ENCODE data around the gene PLGRKT. TPM values are rescaled to one million over a fixed set of nuclear protein-coding genes. Genes with fewer than 3 reads are reported as not detected.
"Not testable (repeated sequence)": the region's sequence is repeated elsewhere in the genome, so short reads cannot be mapped to it uniquely, and the experiment has no call there.

The PLGRKT gene
- total RNA-seq, 2 experiments from 2014 or later = 30.5 to 30.7 TPM

GRCh38 chr9:5450359-5451091 is 12.8 kb upstream of the PLGRKT start, which contains the start of gene CD274:
Gene CD274 (plus strand): TSS chr9:5450542. CDS start chr9:5456114, 5,572 bp downstream.
- peak; percentile 98 for ATAC-seq

GRCh38 chr9:5449521-5450358 is 12.0 kb upstream of the PLGRKT start:
- H3K27ac Mint-ChIP-seq = peak overlapping the region; percentile 89
- H3K4me3 Mint-ChIP-seq = peak overlapping the region; percentile 82
- CTCF ChIA-PET = interaction anchor here (0.7 to 5.5 kb wide), 38 partner anchors 8 to 769 kb away, joined by 3 to 127 read pairs (median 5); partner anchors contain the start of genes INSL6, PDCD1LG2, PLGRKT and RIC1
- POLR2A ChIA-PET = interaction anchor here (0.8 to 2.2 kb wide), 12 partner anchors 10 to 1923 kb away, joined by 3 to 26 read pairs (median 6); partner anchors contain the start of genes JAK2, PLGRKT and RIC1
- DNase-seq = no peak
- ATAC-seq = peak; percentile 5
- H3K36me3 Mint-ChIP-seq (ENCODE audit: low read depth) = peaks cover 3% of the 10 kb centered on the region
- no peaks in the 10 kb centered on the region for H3K27me3 Mint-ChIP-seq (ENCODE audit: low read depth)
- H3K4me1 Mint-ChIP-seq (ENCODE audit: low read depth) = peaks cover 61% of the 10 kb centered on the region
- H3K9me3 Mint-ChIP-seq (ENCODE audit: insufficient read depth) = no peaks in the 10 kb centered on the region

More at GRCh38 chr9:5450359-5451091, 12.8 kb upstream of the PLGRKT start, which contains the start of gene CD274:
- DNase-seq = peak; percentile 84
- Mint-ChIP-seq H3K27ac (peak within 1 kb of the TSS; percentile 89), H3K4me1 (ENCODE audit: low read depth) (peaks cover 69% of the 10 kb centered on the region), H3K36me3 (ENCODE audit: low read depth) (peaks cover 3% of the 10 kb centered on the region), H3K9me3 (ENCODE audit: insufficient read depth) (no peaks in the 10 kb centered on the region), H3K27me3 (ENCODE audit: low read depth) (no peaks in the 10 kb centered on the region), H3K4me3 (peak within 1 kb of the TSS; percentile 82)
- ChIA-PET CTCF (interaction anchor here (0.7 to 5.5 kb wide), 38 partner anchors 8 to 770 kb away, joined by 3 to 127 read pairs (median 5); partner anchors contain the start of genes INSL6, PDCD1LG2, PLGRKT and RIC1), POLR2A (interaction anchor here (0.7 to 2.2 kb wide), 13 partner anchors 9 to 1924 kb away, joined by 3 to 26 read pairs (median 6); partner anchors contain the start of genes JAK2, PDCD1LG2, PLGRKT and RIC1)

- H3K27me3 Mint-ChIP-seq (ENCODE audit: low read depth) = peaks cover 1% of the 10 kb centered on the region
- peaks cover 3% of the 10 kb centered on the region for H3K36me3 Mint-ChIP-seq (ENCODE audit: low read depth)
- DNase-seq = no peak
- CTCF ChIA-PET = interaction anchor here (0.6 to 5.5 kb wide), 17 partner anchors 10 to 690 kb away, joined by 3 to 127 read pairs (median 8); partner anchors contain the start of genes INSL6, PDCD1LG2 and PLGRKT
- H3K9me3 Mint-ChIP-seq (ENCODE audit: insufficient read depth) = no peaks in the 10 kb centered on the region
- peaks cover 55% of the 10 kb centered on the region for H3K4me1 Mint-ChIP-seq (ENCODE audit: low read depth)
- no peak for ATAC-seq
- POLR2A ChIA-PET = interaction anchor here (0.6 to 2.2 kb wide), 5 partner anchors 9 to 464 kb away, joined by 3 to 26 read pairs (median 9); partner anchors contain the start of genes JAK2, PLGRKT and RIC1
- H3K4me3 Mint-ChIP-seq = peak overlapping the region; percentile 82
- H3K27ac Mint-ChIP-seq = peak overlapping the region; percentile 89
Measured at GRCh38 chr9:5448461-5449435, 11.0 kb upstream of the PLGRKT start.

- H3K4me3 Mint-ChIP-seq = no peak overlapping the region
- peaks cover 2% of the 10 kb centered on the region for H3K27me3 Mint-ChIP-seq (ENCODE audit: low read depth)
Measured at GRCh38 chr9:5448016-5448415, 10.3 kb upstream of the PLGRKT start.

GRCh38 chr9:5447337-5447736 is 9.6 kb upstream of the PLGRKT start:
- Mint-ChIP-seq H3K27me3 (ENCODE audit: low read depth) (peaks cover 2% of the 10 kb centered on the region), H3K9me3 (ENCODE audit: insufficient read depth) (no peaks in the 10 kb centered on the region), H3K4me3 (no peak overlapping the region), H3K36me3 (ENCODE audit: low read depth) (peaks cover 1% of the 10 kb centered on the region), H3K27ac (peak overlapping the region; percentile 19), H3K4me1 (ENCODE audit: low read depth) (peaks cover 44% of the 10 kb centered on the region)
- DNase-seq (no peak), ATAC-seq (no peak)
- POLR2A ChIA-PET = no interaction called here
- CTCF ChIA-PET = interaction anchor here (4.3 to 5.5 kb wide), 2 partner anchors 141 to 152 kb away, joined by 54 to 127 read pairs; no protein-coding TSS in a partner anchor

More at GRCh38 chr9:5448016-5448415, 10.3 kb upstream of the PLGRKT start:
- H3K9me3 Mint-ChIP-seq (ENCODE audit: insufficient read depth) = no peaks in the 10 kb centered on the region
- ChIA-PET POLR2A (no interaction called here), CTCF (interaction anchor here (0.6 to 5.5 kb wide), 4 partner anchors 10 to 152 kb away, joined by 3 to 127 read pairs (median 57); partner anchors contain the start of gene PLGRKT)
- no peak for DNase-seq
- H3K36me3 Mint-ChIP-seq (ENCODE audit: low read depth) = peaks cover 3% of the 10 kb centered on the region
- H3K4me1 Mint-ChIP-seq (ENCODE audit: low read depth) = peaks cover 48% of the 10 kb centered on the region
- H3K27ac Mint-ChIP-seq = no peak overlapping the region
- ATAC-seq = no peak

- H3K4me3 Mint-ChIP-seq = no peak overlapping the region
- POLR2A ChIA-PET = interaction anchor here (0.8 kb wide), 1 partner anchor 124 kb away, joined by 3 read pairs; no protein-coding TSS in a partner anchor
- peak overlapping the region; percentile 19 for H3K27ac Mint-ChIP-seq
- H3K36me3 Mint-ChIP-seq (ENCODE audit: low read depth) = no peaks in the 10 kb centered on the region
- H3K27me3 Mint-ChIP-seq (ENCODE audit: low read depth) = peaks cover 2% of the 10 kb centered on the region
- H3K4me1 Mint-ChIP-seq (ENCODE audit: low read depth) = peaks cover 39% of the 10 kb centered on the region
- no peak for DNase-seq
- H3K9me3 Mint-ChIP-seq (ENCODE audit: insufficient read depth) = no peaks in the 10 kb centered on the region
- no peak for ATAC-seq
- CTCF ChIA-PET = interaction anchor here (0.7 to 5.5 kb wide), 3 partner anchors 141 to 154 kb away, joined by 3 to 127 read pairs (median 54); no protein-coding TSS in a partner anchor
Measured at GRCh38 chr9:5446451-5447236, 8.9 kb upstream of the PLGRKT start.

GRCh38 chr9:5445886-5446285 is 8.2 kb upstream of the PLGRKT start:
- peaks cover 34% of the 10 kb centered on the region for H3K4me1 Mint-ChIP-seq (ENCODE audit: low read depth)
- H3K27ac Mint-ChIP-seq = no peak overlapping the region
- DNase-seq = no peak
- no peaks in the 10 kb centered on the region for H3K36me3 Mint-ChIP-seq (ENCODE audit: low read depth)
- H3K9me3 Mint-ChIP-seq (ENCODE audit: insufficient read depth) = no peaks in the 10 kb centered on the region
- ChIA-PET CTCF (interaction anchor here (0.7 to 5.5 kb wide), 2 partner anchors 142 to 154 kb away, joined by 3 to 127 read pairs; no protein-coding TSS in a partner anchor), POLR2A (no interaction called here)
- no peak overlapping the region for H3K4me3 Mint-ChIP-seq
- no peak for ATAC-seq
- H3K27me3 Mint-ChIP-seq (ENCODE audit: low read depth) = peaks cover 2% of the 10 kb centered on the region

GRCh38 chr9:5445096-5445495 is 7.4 kb upstream of the PLGRKT start:
- H3K27ac Mint-ChIP-seq; H3K36me3 Mint-ChIP-seq (ENCODE audit: low read depth); DNase-seq; H3K9me3 Mint-ChIP-seq (ENCODE audit: insufficient read depth); POLR2A ChIA-PET; ATAC-seq; H3K4me3 Mint-ChIP-seq; H3K27me3 Mint-ChIP-seq (ENCODE audit: low read depth): not testable (repeated sequence)
- CTCF ChIA-PET = interaction anchor here (2.3 kb wide), 1 partner anchor 156 kb away, joined by 6 read pairs; no protein-coding TSS in a partner anchor
- H3K4me1 Mint-ChIP-seq (ENCODE audit: low read depth) = peaks cover 34% of the 10 kb centered on the region

GRCh38 chr9:5443850-5444249 is 6.1 kb upstream of the PLGRKT start:
- Mint-ChIP-seq H3K36me3 (ENCODE audit: low read depth) (no peaks in the 10 kb centered on the region), H3K27me3 (ENCODE audit: low read depth) (peaks cover 2% of the 10 kb centered on the region), H3K9me3 (ENCODE audit: insufficient read depth) (no peaks in the 10 kb centered on the region), H3K27ac (no peak overlapping the region), H3K4me3 (no peak overlapping the region), H3K4me1 (ENCODE audit: low read depth) (peaks cover 30% of the 10 kb centered on the region)
- CTCF ChIA-PET = interaction anchor here (0.7 to 2.3 kb wide), 11 partner anchors 16 to 682 kb away, joined by 3 to 8 read pairs (median 3); partner anchors contain the start of genes INSL6 and PDCD1LG2
- POLR2A ChIA-PET = no interaction called here
- DNase-seq = no peak
- ATAC-seq = no peak
